Spleen (tissue), 11 donors: ENCODE measurements around the gene TP63. TPM values are rescaled to one million over a fixed set of nuclear protein-coding genes. Genes with fewer than 3 reads are reported as not detected.

Source experiments
- DNase-seq: peaks from one replicate; pipeline ENCODE4 v3.0.0-alpha.2; 2020
- H3K27ac ChIP-seq, 8 donors: fragments of 200-600 bp; sonication (generic) in 7 of 8; 1 replicate in 4 of 8; 2 replicates in 4 of 8; pipeline versions ENCODE4 v1.5.0 to v1.8.0; 2016 to 2021; ENCODE audit warnings: inconsistent platforms in 4 of 8, mild to moderate bottlenecking in 4 of 8, moderate library complexity in 1 of 8
- H3K27me3 ChIP-seq, 7 donors: fragments of 200-600 bp; sonication (generic) in 6 of 7; replicated peaks in 1 of 7; 1 replicate in 4 of 7; 2 replicates in 3 of 7; pipeline versions ENCODE4 v1.5.0 to v1.8.0; 2016 to 2021; ENCODE audit warnings: inconsistent platforms in 3 of 7, mild to moderate bottlenecking in 1 of 7
- H3K36me3 ChIP-seq, 6 donors: fragments of 200-600 bp; sonication (generic) in 5 of 6; 1 replicate in 4 of 6; 2 replicates in 2 of 6; pipeline versions ENCODE4 v1.5.0 to v1.8.0; 2016 to 2021; ENCODE audit warnings: inconsistent platforms in 2 of 6
- H3K4me1 ChIP-seq, 6 donors: fragments of 200-600 bp; sonication (generic) in 5 of 6; 1 replicate in 3 of 6; 2 replicates in 3 of 6; pipeline versions ENCODE4 v1.5.0 to v1.8.0; 2016 to 2021; ENCODE audit warnings: inconsistent platforms in 3 of 6
- H3K4me3 ChIP-seq, 8 donors: fragments of 200-600 bp; sonication (generic) in 7 of 8; 1 replicate in 4 of 8; 2 replicates in 4 of 8; pipeline versions ENCODE4 v1.5.0 to v1.8.0; 2016 to 2021; ENCODE audit warnings: inconsistent platforms in 4 of 8, mild to moderate bottlenecking in 4 of 8, moderate library complexity in 2 of 8
- H3K9me3 ChIP-seq, 8 donors: fragments of 200-600 bp; sonication (generic) in 7 of 8; 1 replicate in 4 of 8; 2 replicates in 4 of 8; pipeline versions ENCODE4 v1.5.0 to v1.8.0; 2016 to 2021; ENCODE audit warnings: inconsistent platforms in 4 of 8
- POLR2A ChIP-seq, 3 donors: fragments of 450-650 bp; IDR thresholded peaks; one replicate each; pipeline ENCODE4 v1.5.1; 2017; ENCODE audit warnings: antibody characterized with exemption in 3 of 3, mild to moderate bottlenecking in 1 of 3
- POLR2AphosphoS5 ChIP-seq, 3 donors: sonication (generic); formaldehyde crosslinking; IDR thresholded peaks; one replicate each; pipeline ENCODE4 v1.5.1; 2017; ENCODE audit warnings: antibody characterized with exemption in 3 of 3
- WGBS, 5 donors: extraction: QIAGEN DNeasy Blood & Tissue Kit in 3 of 5; methylation state at CpG; one replicate each; pipeline versions ENCODE4 v1.1.5 to v1.1.7; 2013 to 2018; 5-methylcytosine and 5-hydroxymethylcytosine counted together
- intact Hi-C: fragments of 100-400 bp; cut with DNase I; formaldehyde crosslinking; loops from one replicate; pipeline ENCODE4 v1.15.0; 2023; ENCODE audit warnings: low total_unique reads
- polyA plus RNA-seq, 3 donors: library from polyadenylated mRNA; stranded (reverse); fragments of 200-250 nt; gene quantifications; one replicate each; pipeline ENCODE4 v1.2.1, GENCODE V29; 2013
- total RNA-seq, 7 donors: library from RNA; depleted of rRNA in 3 of 7; stranded (reverse); fragments of >200 nt in 3 of 7; fragmentation: NEBNext Ultra II Directional in 4 of 7; extraction: Animal tissue kit (Norgen Biotek cat#: 25700) in 4 of 7; gene quantifications; one replicate each; pipeline versions ENCODE4 v1.1.0 to v1.2.1, GENCODE V29; 2016 to 2021
- TF ChIP-seq, protein P1 (sequence below), 11 experiments: fragments of 200-600 bp in 7 of 11; fragments of 450-650 bp in 4 of 11; sonication (generic) in 4 of 11; IDR thresholded peaks in 8 of 11; conservative IDR thresholded peaks in 3 of 11; 1 replicate in 7 of 11; 2 replicates in 4 of 11; pipeline versions ENCODE4 v1.4.0 to v1.8.0; 2016 to 2021; ENCODE audit warnings: antibody characterized with exemption in 11 of 11, inconsistent platforms in 4 of 11, mild to moderate bottlenecking in 1 of 11
- donor health status: healthy with polysubstance abuse.
- donor health status: DM: no; HTN: no; CAD: no; lungs with moderate emphysema.
- donor health status: DM: no; HTN: no; CAD: no.
- donor health status: Bipolar disorder and iron deficiency.
- donor health status: healthy.
- donor health status: DM: no; HTN: no; CAD: no.
- donor health status: DM: yes; HTN: yes; CAD: no.

TP63 gene
- total and polyA plus RNA-seq, 10 donors: 0.09 to 0.68 (median 0.29) TPM

DNA sequence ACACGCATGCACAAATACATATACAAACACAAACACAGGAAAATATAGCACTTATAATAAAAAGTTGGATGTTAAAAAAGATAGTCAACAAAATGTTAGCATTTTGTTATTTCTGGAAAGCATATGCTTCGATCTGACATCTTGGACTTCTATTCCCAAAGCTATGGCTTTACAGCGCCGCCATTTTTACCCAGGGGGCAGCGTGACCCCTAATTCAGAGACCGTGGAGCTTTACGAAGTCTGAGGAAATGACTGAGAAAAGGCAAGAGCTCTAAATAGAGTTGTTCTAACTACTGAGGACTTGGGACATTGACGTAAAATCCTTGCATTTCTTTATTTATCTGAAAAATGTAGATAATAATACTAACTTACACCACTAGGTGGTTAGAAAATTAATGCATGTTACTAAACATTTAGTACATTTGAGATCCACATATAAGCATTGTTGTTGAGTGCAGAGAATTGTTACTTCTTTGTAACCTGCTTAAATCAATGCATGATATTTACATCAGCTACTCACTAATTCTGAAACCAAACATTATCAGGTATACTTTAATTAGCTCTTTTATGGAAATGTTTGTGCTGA is 155.4 kb downstream of the TP63 start:
- 94 to 97% (median 95%) methylated on average over 8 of the region's 8 CpGs for WGBS, 5 donors
- H3K9me3 ChIP-seq: no peaks in the 10 kb centered on the region
- H3K27me3 ChIP-seq: no peaks in the 10 kb centered on the region
- no peak for TF ChIP-seq POLR2AphosphoS5 (IDR thresholded peaks at IDR 0.05)
- TF ChIP-seq, protein P1, sequence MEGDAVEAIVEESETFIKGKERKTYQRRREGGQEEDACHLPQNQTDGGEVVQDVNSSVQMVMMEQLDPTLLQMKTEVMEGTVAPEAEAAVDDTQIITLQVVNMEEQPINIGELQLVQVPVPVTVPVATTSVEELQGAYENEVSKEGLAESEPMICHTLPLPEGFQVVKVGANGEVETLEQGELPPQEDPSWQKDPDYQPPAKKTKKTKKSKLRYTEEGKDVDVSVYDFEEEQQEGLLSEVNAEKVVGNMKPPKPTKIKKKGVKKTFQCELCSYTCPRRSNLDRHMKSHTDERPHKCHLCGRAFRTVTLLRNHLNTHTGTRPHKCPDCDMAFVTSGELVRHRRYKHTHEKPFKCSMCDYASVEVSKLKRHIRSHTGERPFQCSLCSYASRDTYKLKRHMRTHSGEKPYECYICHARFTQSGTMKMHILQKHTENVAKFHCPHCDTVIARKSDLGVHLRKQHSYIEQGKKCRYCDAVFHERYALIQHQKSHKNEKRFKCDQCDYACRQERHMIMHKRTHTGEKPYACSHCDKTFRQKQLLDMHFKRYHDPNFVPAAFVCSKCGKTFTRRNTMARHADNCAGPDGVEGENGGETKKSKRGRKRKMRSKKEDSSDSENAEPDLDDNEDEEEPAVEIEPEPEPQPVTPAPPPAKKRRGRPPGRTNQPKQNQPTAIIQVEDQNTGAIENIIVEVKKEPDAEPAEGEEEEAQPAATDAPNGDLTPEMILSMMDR (IDR thresholded peaks at IDR 0.05 in 8 of 11, conservative IDR thresholded peaks at IDR 0.05 in 3 of 11): no peak
- TF ChIP-seq POLR2A (IDR thresholded peaks at IDR 0.05): no peak
- intact Hi-C loops: no loop called here
- H3K4me1 ChIP-seq: no peaks in the 10 kb centered on the region
- no peak for DNase-seq
- H3K36me3 ChIP-seq: no peaks in the 10 kb centered on the region
- H3K4me3 ChIP-seq: no peak overlapping the region
- no peak overlapping the region for H3K27ac ChIP-seq

DNA sequence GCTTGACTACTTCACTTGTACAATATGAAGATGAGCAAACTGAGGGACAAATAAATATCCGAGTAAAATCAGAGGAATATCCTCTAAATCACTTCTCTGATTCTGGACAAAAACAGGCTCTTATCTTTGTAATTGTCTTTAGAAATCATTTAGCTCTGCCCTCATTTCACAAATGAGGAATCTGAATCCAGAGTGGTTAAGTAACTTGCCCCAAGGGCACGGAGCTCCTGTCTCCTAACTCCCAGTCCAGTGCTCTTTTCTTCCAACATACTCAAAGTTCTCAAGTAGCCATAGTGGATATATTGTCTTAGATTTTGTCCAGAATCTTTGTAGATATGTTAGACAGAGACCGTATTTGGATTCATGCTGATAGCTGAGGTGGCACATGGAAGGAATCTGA is 156.0 kb downstream of the TP63 start:
- Histone ChIP-seq H3K4me1 (no peaks in the 10 kb centered on the region), H3K9me3 (no peaks in the 10 kb centered on the region), H3K27me3 (no peaks in the 10 kb centered on the region), H3K4me3 (no peak overlapping the region), H3K27ac (no peak overlapping the region), H3K36me3 (no peaks in the 10 kb centered on the region)
- intact Hi-C loops: no loop called here
- no peak for TF ChIP-seq POLR2A (IDR thresholded peaks at IDR 0.05)
- TF ChIP-seq, protein P1 (IDR thresholded peaks at IDR 0.05 in 8 of 11, conservative IDR thresholded peaks at IDR 0.05 in 3 of 11): no peak
- TF ChIP-seq POLR2AphosphoS5 (IDR thresholded peaks at IDR 0.05): no peak
- no peak for DNase-seq
- 64 to 95% (median 92%) methylated on average over 3 of the region's 3 CpGs for WGBS, 5 donors

DNA sequence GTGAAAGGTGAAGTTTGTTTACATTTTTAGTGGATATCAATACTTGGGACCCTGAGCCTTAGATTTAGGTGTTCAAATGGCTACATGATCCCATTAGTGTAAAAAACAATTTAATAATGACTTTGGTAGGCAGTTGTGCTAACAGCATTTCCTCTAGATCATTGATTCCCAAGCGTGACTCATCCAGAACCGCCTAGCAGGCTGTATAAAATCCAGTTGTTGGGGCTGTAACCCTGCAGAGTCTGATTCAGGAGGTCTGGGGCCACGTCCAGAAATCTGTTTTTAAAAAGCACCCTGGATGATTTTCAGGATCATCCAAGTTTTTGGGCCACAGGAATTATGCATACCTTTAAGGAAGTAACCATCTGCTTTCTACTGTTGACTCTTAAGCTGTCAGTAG is 156.4 kb downstream of the TP63 start:
- Histone ChIP-seq H3K4me1 (no peaks in the 10 kb centered on the region), H3K9me3 (no peaks in the 10 kb centered on the region), H3K27me3 (no peaks in the 10 kb centered on the region), H3K36me3 (no peaks in the 10 kb centered on the region), H3K4me3 (no peak overlapping the region), H3K27ac (no peak overlapping the region)
- 65 to 86% (median 68%) methylated on average over 3 of the region's 3 CpGs for WGBS, 5 donors
- TF ChIP-seq POLR2A (IDR thresholded peaks at IDR 0.05) (no peak), POLR2AphosphoS5 (IDR thresholded peaks at IDR 0.05) (no peak)
- intact Hi-C loops: no loop called here
- no peak for DNase-seq

DNA sequence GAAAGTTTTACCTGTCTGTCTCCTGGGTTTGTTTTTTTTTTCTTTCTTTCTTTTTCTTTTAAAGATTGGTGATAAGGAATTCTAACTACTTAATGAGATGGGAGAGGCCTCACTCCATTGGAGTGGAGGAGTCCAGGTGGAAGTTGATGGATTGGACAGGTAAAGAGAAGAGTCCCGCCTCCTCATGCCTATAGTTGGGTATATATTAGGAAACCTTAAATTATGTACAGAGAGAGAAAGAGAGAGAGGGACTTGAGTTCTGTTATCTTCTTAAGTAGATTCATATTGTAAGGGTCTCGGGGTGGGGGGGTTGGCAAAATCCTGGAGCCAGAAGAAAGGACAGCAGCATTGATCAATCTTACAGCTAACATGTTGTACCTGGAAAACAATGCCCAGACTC is 158.2 kb downstream of the TP63 start:
- Histone ChIP-seq H3K36me3 (no peaks in the 10 kb centered on the region), H3K4me1 (no peaks in the 10 kb centered on the region), H3K9me3 (no peaks in the 10 kb centered on the region), H3K4me3 (no peak overlapping the region), H3K27ac (no peak overlapping the region), H3K27me3 (no peaks in the 10 kb centered on the region)
- TF ChIP-seq, protein P1 (IDR thresholded peaks at IDR 0.05 in 8 of 11, conservative IDR thresholded peaks at IDR 0.05 in 3 of 11): no peak
- TF ChIP-seq POLR2AphosphoS5 (IDR thresholded peaks at IDR 0.05): no peak
- TF ChIP-seq POLR2A (IDR thresholded peaks at IDR 0.05): no peak
- no peak for DNase-seq
- intact Hi-C loops: no loop called here
- 42 to 92% (median 76%) methylated on average over 2 of the region's 2 CpGs for WGBS, 5 donors

DNA sequence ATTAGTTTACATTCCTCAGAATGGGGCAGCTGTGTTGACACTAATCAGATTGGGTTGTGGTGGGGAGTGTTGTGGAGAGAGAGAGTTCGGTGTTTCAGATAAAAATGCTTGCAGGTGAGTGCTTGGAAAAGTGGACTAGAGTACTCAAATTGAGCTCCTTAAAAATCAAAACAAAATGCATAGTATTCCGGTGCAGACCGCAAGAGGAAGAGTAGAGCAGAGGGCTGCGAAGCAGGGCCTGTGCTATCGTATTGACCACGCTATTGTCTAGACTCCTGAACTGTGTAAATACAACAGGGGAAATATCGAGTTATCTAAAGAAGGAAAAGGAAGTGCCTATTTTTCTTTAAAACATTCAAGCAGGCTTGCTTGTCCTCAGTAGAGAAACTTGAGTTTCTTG is 159.5 kb downstream of the TP63 start:
- TF ChIP-seq POLR2AphosphoS5 (IDR thresholded peaks at IDR 0.05): no peak
- TF ChIP-seq POLR2A (IDR thresholded peaks at IDR 0.05): no peak
- TF ChIP-seq, protein P1 (IDR thresholded peaks at IDR 0.05 in 8 of 11, conservative IDR thresholded peaks at IDR 0.05 in 3 of 11): no peak
- H3K27me3 ChIP-seq: no peaks in the 10 kb centered on the region
- no peak overlapping the region for H3K27ac ChIP-seq
- H3K4me1 ChIP-seq: no peaks in the 10 kb centered on the region
- H3K36me3 ChIP-seq: no peaks in the 10 kb centered on the region
- intact Hi-C loops: no loop called here
- WGBS, 5 donors: 25 to 41% (median 32%) methylated on average over 7 of the region's 7 CpGs
- H3K9me3 ChIP-seq: no peaks in the 10 kb centered on the region
- no peak overlapping the region for H3K4me3 ChIP-seq
- DNase-seq: no peak
